ENCODE measurements around the gene NRBF2. TPM values are rescaled to one million over a fixed set of nuclear protein-coding genes. Genes with fewer than 3 reads are reported as not detected.
A peak's percentile ranks its signal among the peaks of the same experiment; 100 is the strongest.
"Not testable (repeated sequence)": the region's sequence is repeated elsewhere in the genome, so short reads cannot be mapped to it uniquely, and the experiment has no call there.

NRBF2 gene
- total RNA-seq (10 to 100 TPM in 7 of 9 donors, 1 to 10 TPM in 2; 8.5 to 20.7 (median 13.9) TPM), polyA plus RNA-seq (10 to 100 TPM in 1 of 3 donors, 1 to 10 TPM in 2; 5.4 to 23.1 (median 6.8) TPM)
- long read RNA-seq, donor 1, transcript NRBF2-201 (4 exons, 1,853 nt) = major isoform, 12 of 12 reads
- long read RNA-seq, donor 1, partial matches to known transcripts = 0 of 12 reads
- long read RNA-seq, donor 1, other reads (novel, unspliced or antisense) = 0 of 12 reads
- long read RNA-seq, donor 2, transcript NRBF2-201 (4 exons, 1,853 nt) = major isoform, 7 of 8 reads
- long read RNA-seq, donor 2, partial matches to known transcripts = 0 of 8 reads
- long read RNA-seq, donor 2, other reads (novel, unspliced or antisense) = 0 of 8 reads
- long read RNA-seq, donor 3, transcript NRBF2-201 (4 exons, 1,853 nt) = major isoform, 11 of 11 reads
- long read RNA-seq, donor 3, partial matches to known transcripts = 0 of 11 reads
- long read RNA-seq, donor 3, other reads (novel, unspliced or antisense) = 0 of 11 reads
- long read RNA-seq, donor 4, transcript NRBF2-201 (4 exons, 1,853 nt) = major isoform, 19 of 20 reads
- long read RNA-seq, donor 4, partial matches to known transcripts = 0 of 20 reads
- long read RNA-seq, donor 4, other reads (novel, unspliced or antisense) = 1 of 20 reads
- long read RNA-seq, donor 5, transcript NRBF2-201 (4 exons, 1,853 nt) = major isoform, 46 of 47 reads
- long read RNA-seq, donor 5, partial matches to known transcripts = 0 of 47 reads
- long read RNA-seq, donor 5, other reads (novel, unspliced or antisense) = 1 of 47 reads
- long read RNA-seq, donor 6, transcript NRBF2-201 (4 exons, 1,853 nt) = major isoform, 9 of 12 reads
- long read RNA-seq, donor 6, partial matches to known transcripts = 1 of 12 reads
- long read RNA-seq, donor 6, other reads (novel, unspliced or antisense) = 2 of 12 reads
- long read RNA-seq, donor 7, partial matches to known transcripts = 0 of 4 reads
- long read RNA-seq, donor 7, other reads (novel, unspliced or antisense) = 0 of 4 reads
- long read RNA-seq, donor 8, transcript NRBF2-201 (4 exons, 1,853 nt) = major isoform, 20 of 20 reads
- long read RNA-seq, donor 8, partial matches to known transcripts = 0 of 20 reads
- long read RNA-seq, donor 8, other reads (novel, unspliced or antisense) = 0 of 20 reads
- long read RNA-seq, donor 9, transcript NRBF2-201 (4 exons, 1,853 nt) = major isoform, 7 of 7 reads
- long read RNA-seq, donor 9, partial matches to known transcripts = 0 of 7 reads
- long read RNA-seq, donor 9, other reads (novel, unspliced or antisense) = 0 of 7 reads
- long read RNA-seq, donor 10, transcript NRBF2-201 (4 exons, 1,853 nt) = major isoform, 7 of 7 reads
- long read RNA-seq, donor 10, partial matches to known transcripts = 0 of 7 reads
- long read RNA-seq, donor 10, other reads (novel, unspliced or antisense) = 0 of 7 reads

DNA sequence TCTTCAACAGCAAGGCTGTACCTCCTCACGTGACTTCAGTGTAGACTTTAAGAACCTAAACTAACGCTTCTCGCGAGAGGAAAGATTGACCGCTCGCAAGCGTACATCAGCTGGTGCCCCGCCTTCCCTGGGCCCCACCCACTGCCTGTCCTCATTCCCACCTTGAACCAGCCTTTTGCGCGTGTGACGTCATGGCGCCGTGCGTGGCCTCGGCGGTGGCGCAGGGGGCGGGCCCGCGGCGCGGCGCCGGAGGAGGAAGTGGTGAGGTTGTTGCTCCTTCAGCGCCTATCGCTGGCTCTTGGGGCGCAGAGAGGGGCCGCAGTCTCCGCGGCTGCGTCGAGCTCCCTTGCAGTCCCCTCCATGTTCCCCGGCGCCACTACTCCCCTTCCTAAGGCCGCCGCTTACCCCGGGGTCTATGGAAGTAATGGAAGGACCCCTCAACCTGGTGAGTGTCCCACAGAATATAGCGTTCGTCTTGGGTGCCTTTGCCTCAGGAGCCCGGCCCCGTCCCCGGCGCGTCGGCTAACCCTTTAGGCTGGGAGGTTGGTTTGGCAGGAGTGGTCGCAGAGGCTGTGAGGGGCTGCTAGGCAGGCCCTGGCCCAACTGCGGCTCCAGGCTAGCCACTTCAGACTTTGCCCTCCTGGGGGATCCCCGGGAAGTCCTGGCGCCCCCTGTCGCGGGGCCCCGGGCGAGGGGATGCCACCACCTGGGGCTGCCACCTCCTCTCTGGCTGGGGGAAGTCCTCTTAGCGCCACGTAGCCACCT, at the start of gene NRBF2:
TSS of gene NRBF2 (plus strand) at position 273 of the 765 bp plus-strand sequence. CDS start at position 416, 143 bp downstream.
- peak within 1 kb of the TSS; percentile 67 to 97 (median 89) for H3K27ac ChIP-seq
- WGBS, 4 donors = 0 to 1% (median 0%) methylated on average over 21 to 55 of the region's 55 CpGs
- intact Hi-C loops (cut with DNase I) = no loop called here
- no peaks in the 10 kb centered on the region for H3K36me3 ChIP-seq (replicated peaks in 1 of 2)
- H3K9me3 ChIP-seq (replicated peaks in 1 of 3) = no peaks in the 10 kb centered on the region
- no peaks in the 10 kb centered on the region for H3K27me3 ChIP-seq
- DNase-seq = peak; percentile 98 to 99 (median 99)
- peak; percentile 96 to 98 for TF ChIP-seq POLR2A (IDR thresholded peaks at IDR 0.05)
- TF ChIP-seq, protein P1, sequence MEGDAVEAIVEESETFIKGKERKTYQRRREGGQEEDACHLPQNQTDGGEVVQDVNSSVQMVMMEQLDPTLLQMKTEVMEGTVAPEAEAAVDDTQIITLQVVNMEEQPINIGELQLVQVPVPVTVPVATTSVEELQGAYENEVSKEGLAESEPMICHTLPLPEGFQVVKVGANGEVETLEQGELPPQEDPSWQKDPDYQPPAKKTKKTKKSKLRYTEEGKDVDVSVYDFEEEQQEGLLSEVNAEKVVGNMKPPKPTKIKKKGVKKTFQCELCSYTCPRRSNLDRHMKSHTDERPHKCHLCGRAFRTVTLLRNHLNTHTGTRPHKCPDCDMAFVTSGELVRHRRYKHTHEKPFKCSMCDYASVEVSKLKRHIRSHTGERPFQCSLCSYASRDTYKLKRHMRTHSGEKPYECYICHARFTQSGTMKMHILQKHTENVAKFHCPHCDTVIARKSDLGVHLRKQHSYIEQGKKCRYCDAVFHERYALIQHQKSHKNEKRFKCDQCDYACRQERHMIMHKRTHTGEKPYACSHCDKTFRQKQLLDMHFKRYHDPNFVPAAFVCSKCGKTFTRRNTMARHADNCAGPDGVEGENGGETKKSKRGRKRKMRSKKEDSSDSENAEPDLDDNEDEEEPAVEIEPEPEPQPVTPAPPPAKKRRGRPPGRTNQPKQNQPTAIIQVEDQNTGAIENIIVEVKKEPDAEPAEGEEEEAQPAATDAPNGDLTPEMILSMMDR (IDR thresholded peaks at IDR 0.05) = peak in 1 of 6 experiments; percentile 1
- peak within 1 kb of the TSS; percentile 61 to 94 (median 81) for H3K4me3 ChIP-seq
- peaks cover 7 to 19% of the 10 kb centered on the region in 2 donors for H3K4me1 ChIP-seq (replicated peaks in 1 of 2)

DNA sequence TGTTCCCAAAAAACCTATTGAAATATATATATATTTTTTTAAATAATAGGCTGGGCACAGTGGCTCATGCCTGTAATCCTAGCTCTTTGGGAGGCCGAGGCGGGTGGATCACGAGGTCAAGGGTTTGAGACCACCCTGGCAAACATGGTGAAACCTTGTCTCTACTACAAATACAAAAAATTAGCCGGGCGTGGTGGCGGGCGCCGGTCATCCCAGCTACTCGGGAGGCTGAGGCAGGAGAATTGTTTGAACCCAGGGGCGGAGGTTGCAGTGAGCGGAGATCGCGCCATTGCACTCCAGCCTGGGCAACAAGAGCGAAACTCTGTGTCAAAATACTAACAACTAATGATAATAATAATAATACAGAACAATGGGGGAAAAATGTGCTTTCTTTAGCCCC, 49.7 kb upstream of the NRBF2 start:
- not testable (repeated sequence) for H3K9me3 ChIP-seq (replicated peaks in 1 of 3); DNase-seq; H3K4me3 ChIP-seq; H3K4me1 ChIP-seq (replicated peaks in 1 of 2); H3K27me3 ChIP-seq; H3K36me3 ChIP-seq (replicated peaks in 1 of 2); H3K27ac ChIP-seq
- 83 to 91% (median 89%) methylated on average over 14 of the region's 14 CpGs for WGBS, 4 donors
- intact Hi-C loops (cut with DNase I) = loop anchor here in 1 of 2 donors (5.0 kb wide), 1 partner anchor 491 kb away; no protein-coding TSS in a partner anchor

DNA sequence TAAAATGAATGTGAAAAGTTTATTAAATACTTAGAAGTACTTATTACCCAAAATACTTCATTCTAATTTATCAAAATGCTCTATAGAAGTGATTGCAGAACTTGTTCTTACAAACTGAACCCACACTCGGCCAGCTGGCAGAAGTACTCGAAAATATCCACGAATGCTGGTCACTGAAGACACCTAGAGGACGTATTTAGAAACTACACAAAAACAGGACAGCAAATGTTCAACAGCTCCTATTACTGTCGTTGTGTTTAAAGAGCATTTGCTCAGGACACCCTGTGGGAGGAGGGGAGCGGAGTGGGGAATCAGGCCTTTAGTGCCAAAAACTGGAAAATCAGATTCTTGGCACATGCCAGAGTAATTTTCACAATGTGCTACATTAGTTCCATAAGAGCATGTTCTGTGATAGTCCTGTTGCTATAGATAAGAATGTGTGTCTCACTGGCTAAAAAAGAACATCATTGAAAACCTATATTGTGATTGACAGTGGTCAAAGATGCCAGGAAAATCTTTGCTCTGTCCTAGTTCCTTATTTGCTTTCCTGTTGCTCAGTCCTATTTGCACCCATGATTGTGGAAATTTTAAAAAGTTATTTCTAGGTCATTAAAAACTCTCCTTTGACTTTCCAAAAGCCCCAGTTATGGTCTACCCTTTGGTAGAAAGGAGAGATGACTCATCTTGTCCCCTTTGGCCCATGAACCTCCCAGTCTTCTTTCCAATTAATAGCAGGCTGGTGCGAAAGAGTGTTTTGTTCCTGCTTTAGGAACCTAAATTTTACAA, 49.0 kb upstream of the NRBF2 start:
- intact Hi-C loops (cut with DNase I) = loop anchor here in 1 of 2 donors (5.0 kb wide), 1 partner anchor 492 kb away; no protein-coding TSS in a partner anchor
- no peak overlapping the region for H3K27ac ChIP-seq
- DNase-seq = peak; percentile 32 to 81 (median 64)
- TF ChIP-seq POLR2A (IDR thresholded peaks at IDR 0.05) = no peak
- TF ChIP-seq, protein P1 (IDR thresholded peaks at IDR 0.05) = peak; percentile 52 to 83 (median 76)
- WGBS, 4 donors = 14 to 16% (median 14%) methylated on average over 7 of the region's 7 CpGs
- H3K27me3 ChIP-seq = no peaks in the 10 kb centered on the region
- H3K4me3 ChIP-seq = no peak overlapping the region
- H3K9me3 ChIP-seq (replicated peaks in 1 of 3) = no peaks in the 10 kb centered on the region
- H3K36me3 ChIP-seq (replicated peaks in 1 of 2) = no peaks in the 10 kb centered on the region
- no peaks in the 10 kb centered on the region for H3K4me1 ChIP-seq (replicated peaks in 1 of 2)
